ENCODE data around the gene PBRM1.

The PBRM1 gene

DNA sequence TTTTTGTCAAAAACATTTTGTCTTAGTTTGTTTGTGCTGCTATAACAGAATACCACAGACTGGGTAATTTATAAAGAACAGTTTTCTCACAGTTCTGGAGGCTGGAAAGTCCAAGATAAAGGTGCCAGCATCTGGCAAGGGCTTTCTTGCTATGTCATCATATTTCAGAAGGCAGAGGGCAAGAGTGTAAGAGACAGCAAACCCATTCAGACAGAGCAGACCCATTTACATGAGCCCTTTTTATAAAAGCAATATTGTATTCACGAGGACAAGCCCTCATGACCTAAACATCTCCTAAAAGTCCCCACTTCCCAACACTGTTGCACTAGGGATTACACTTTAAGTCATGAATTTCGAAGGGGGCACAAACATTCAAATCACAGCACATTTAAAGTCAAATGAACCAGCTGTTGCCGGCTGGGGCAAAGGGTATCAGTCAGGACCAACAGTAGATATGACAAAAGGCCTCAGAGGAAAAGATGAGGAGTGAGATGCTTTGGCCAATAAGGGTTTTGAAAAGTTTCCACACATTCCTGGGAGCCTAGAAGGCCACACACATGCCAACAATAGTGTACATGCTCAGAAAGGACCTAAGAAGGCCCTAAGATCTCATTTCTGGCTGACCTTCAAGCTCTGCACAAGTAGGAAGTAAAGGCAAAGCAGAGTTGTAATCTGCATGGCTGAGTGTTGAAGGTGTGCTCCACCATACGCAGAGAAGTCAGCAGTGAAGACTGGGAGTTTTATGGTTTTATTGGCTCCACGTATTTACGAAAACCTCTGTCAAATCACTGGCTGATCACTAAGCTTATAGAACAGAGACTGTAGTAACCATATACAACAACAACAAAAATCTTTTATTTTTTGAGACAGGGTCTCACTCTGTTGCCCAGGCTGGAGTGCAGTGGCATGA lies 111.4 kb downstream of the PBRM1 start:
- no peak for DNase-seq (ENCODE audit: low read depth)

GRCh38 chr3:52572221-52572620 lies 113.5 kb downstream of the PBRM1 start:
- no peak for DNase-seq (ENCODE audit: low read depth)

- DNase-seq (ENCODE audit: low read depth): no peak
These were observed 115.6 kb downstream of the PBRM1 start for GRCh38 chr3:52570076-52570475.

- DNase-seq (ENCODE audit: low read depth): no peak
These were observed 117.6 kb downstream of the PBRM1 start for GRCh38 chr3:52568069-52568468.

DNA sequence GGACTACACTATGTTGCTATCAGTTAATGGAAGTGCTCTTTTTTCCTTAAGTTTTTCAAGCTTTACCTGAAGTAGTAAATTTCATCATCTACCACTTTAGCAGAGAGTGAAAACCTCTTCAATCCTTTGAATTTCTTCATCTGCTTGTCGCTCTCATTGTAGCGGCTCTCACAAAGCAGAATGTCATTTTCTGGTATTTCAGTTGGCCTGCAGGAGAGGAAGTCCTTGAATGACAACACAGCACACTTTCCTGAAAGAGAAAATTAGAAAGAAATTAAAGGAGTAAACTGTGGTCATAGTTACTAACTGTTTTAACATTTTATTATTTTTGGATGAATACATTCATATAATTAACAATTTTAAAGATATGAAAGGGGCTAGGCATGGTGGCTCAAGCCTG lies 121.7 kb downstream of the PBRM1 start:
- DNase-seq (ENCODE audit: low read depth): no peak

- no peak for DNase-seq (ENCODE audit: low read depth)
These were observed 124.5 kb downstream of the PBRM1 start for GRCh38 chr3:52561028-52561747.

DNA sequence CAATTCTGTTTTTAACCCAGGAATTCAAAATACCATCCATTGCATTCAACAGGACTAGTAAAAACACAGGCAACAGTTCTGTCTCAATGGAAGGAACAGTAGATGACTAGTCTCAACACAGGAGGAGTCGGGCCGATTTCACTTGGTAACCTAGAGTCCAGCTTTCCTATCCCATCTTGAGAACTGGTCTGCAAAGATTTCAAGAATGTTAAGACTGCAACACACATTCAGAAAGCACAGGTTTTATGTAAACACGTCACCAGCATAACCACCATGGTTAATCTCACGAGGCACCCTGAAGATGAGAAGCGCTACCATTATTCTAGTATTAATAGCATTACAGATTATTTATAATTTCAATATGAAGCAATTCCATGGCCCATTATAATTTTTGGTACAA lies 127.3 kb downstream of the PBRM1 start:
- no peak for DNase-seq (ENCODE audit: low read depth)

DNA sequence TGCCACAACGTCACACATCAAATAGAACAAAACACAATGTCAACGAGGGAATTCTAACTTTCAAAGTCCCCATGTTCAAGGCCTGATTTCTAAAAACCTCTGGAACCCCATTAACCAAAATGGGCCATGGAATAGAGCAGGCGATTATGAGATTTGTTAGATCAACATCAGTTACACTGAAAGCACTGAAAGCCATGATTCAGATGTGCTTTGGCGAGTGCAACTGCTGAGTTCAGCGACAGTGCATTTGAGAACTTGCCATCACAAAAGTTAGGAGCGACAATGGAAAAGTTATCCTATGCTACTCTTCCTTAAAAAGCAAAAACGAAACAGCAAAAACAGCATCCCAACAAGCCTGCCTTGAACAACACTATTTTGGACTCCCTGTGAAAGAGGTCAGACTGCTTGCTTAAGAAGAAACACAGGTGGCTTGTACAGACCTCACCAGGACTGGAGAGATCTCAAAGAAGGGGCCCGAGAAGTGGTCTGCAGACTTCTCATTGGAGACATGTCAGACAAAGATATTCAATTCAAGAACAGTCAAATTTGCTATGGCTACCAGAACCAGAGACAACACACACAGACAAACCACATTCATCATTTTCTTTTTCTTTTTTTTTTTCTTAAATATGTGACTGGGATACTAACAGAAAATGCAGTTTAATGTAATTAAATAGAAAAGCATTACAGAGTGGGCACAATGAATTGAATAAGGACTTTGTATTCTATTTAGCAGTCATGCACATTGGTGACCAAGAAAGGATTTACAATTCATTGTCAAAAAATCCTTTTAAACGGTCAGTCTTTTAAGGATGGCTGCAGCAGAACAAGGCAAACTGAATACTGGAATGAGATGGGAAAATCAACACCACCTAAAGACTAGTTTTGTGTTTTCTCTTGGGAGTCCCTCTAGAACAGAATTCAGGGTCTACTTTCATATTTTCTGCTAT lies 128.4 kb downstream of the PBRM1 start:
- no peak for DNase-seq (ENCODE audit: low read depth)

- no peak for DNase-seq (ENCODE audit: low read depth)
These were observed 130.7 kb downstream of the PBRM1 start for GRCh38 chr3:52555056-52555455.

GRCh38 chr3:52554026-52554755 lies 131.5 kb downstream of the PBRM1 start:
- DNase-seq (ENCODE audit: low read depth): no peak

- no peak for DNase-seq (ENCODE audit: low read depth)
These were observed 133.6 kb downstream of the PBRM1 start for GRCh38 chr3:52552089-52552488.

DNA sequence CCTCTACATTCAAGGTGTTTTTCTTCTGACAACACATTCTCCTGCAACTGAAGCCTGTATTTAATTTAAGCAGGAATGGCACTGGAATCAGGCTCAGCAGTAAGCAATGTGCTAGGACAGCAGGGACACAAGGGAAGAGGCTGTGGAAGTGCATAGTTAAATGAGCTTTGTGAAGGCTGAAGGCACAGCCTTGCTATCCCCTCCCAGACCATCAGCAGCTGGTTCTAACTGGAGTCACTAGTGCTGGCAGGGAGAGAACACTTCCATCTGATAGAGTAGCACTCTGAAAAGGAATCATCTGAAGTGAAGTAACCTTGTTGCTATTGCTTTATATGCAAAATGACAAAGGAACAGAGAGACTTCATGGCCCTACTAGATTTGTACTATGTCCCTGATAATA lies 134.6 kb downstream of the PBRM1 start:
- no peak for DNase-seq (ENCODE audit: low read depth)

GRCh38 chr3:52547143-52547542 lies 138.6 kb downstream of the PBRM1 start:
- DNase-seq (ENCODE audit: low read depth): no peak

- no peak for DNase-seq (ENCODE audit: low read depth)
These were observed 139.4 kb downstream of the PBRM1 start for GRCh38 chr3:52546111-52546901.

DNA sequence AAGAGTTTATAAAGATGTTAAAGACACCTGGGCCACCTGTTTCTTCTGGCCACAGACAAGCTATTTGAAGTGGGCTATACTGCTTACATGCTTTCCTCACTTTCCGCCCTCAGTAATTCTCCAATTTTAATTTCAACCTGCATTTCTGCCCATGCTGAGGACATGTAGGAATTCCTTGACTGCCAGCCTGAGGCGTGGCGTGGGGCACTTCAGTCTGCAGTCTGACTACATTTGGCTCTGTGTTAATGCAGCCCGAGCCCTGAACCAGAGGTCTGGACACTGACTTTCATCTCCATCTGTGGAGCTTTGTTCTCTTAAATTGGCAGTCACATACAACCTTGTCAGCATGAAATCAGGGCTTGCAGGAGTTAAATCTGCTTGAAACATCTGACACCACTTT lies 140.8 kb downstream of the PBRM1 start:
- no peak for DNase-seq (ENCODE audit: low read depth)

DNA sequence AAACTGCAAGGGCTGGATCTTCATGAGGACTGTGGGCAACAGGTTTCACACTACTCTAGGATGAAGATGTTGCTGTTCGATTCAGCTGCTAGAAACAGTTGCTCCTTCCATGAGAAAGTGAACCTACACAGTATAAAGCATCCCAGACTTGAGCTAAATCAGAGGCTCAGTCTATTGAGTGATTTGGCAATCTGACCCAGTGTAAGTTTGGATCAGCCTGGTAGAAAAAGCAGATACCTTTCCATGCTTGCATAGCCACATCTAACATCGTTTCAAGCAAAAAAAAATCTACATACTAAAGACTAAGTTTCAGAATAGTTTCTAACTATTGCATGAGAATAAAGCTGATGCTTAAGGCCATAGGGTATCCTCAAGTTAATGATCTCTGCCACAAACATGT lies 144.7 kb downstream of the PBRM1 start:
- DNase-seq (ENCODE audit: low read depth): no peak

GRCh38 chr3:52539010-52539653 lies 146.6 kb downstream of the PBRM1 start:
- DNase-seq (ENCODE audit: low read depth): no peak

DNA sequence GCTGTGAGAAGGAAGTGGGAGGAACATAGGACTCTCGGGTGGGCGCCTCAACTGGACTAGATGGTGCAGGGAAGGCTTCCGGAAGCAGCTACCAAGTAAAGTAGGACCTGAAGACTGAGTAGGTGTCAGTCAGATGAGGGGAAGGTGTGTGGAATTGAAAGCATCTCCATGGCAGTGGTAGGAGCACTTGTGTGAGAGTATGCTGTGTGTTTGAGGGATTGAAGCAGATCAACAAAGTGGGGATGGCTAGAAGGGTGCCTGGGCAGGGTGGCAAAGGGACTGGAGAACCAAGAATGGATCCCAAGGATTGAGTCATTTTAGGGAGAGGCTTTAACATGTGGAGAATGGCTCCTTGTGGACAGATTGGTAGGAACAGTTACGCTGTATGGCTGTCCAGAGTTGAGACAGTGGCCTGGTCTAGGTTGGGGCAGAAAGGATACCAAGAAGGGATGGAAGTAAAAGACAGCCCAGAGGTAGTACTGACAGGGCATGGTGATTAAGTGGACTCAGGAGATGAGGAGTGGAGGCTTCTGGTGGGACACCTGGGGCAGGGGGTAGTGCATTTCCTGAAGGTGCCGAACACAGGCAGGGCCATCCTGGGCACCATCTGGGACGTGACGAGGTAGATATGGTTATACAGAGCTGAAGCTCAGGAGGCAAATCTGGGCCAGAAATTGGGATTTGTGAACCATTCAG lies 147.8 kb downstream of the PBRM1 start:
- no peak for DNase-seq (ENCODE audit: low read depth)

GRCh38 chr3:52537165-52537620 lies 148.5 kb downstream of the PBRM1 start:
- DNase-seq (ENCODE audit: low read depth): no peak

All from activated T-cell treated with anti-CD3 and anti-CD28 coated beads for 48 hours (primary cell).